NCI-H146 (cell line): ENCODE data around the gene MGRN1.

ENCODE experiments used
- DNase-seq: peaks from one replicate; lab custom pipeline; 2025; lab: John Stamatoyannopoulos, UW

MGRN1 gene

GRCh38 chr16:4604401-4604800 lies 20.2 kb upstream of the MGRN1 start:
- DNase-seq = no peak

GRCh38 chr16:4606354-4606753 lies 18.3 kb upstream of the MGRN1 start:
- DNase-seq = peak; percentile 66

GRCh38 chr16:4607841-4608703 lies 16.6 kb upstream of the MGRN1 start:
- no peak for DNase-seq

- no peak for DNase-seq
Observed at GRCh38 chr16:4608704-4608980, 16.0 kb upstream of the MGRN1 start.

GRCh38 chr16:4609200-4610010 lies 15.2 kb upstream of the MGRN1 start:
- no peak for DNase-seq

- DNase-seq = no peak
Observed at GRCh38 chr16:4610011-4611005, 14.3 kb upstream of the MGRN1 start.

GRCh38 chr16:4611337-4612021 lies 13.1 kb upstream of the MGRN1 start:
- no peak for DNase-seq

- DNase-seq = no peak
Observed at GRCh38 chr16:4612474-4612931, 12.1 kb upstream of the MGRN1 start.

GRCh38 chr16:4612977-4613635 lies 11.5 kb upstream of the MGRN1 start:
- no peak for DNase-seq

GRCh38 chr16:4613636-4614570 lies 10.7 kb upstream of the MGRN1 start:
- peak; percentile 75 for DNase-seq

GRCh38 chr16:4614571-4615383 lies 9.8 kb upstream of the MGRN1 start, which contains the start of gene UBALD1:
Gene UBALD1, minus strand, starts transcription at chr16:4614888. Its CDS starts 91 bp downstream, at chr16:4614797.
- DNase-seq = peak; percentile 98

- peak; percentile 50 for DNase-seq
Observed at GRCh38 chr16:4615384-4616046, 9.1 kb upstream of the MGRN1 start.

GRCh38 chr16:4616047-4616811 lies 8.4 kb upstream of the MGRN1 start:
- peak; percentile 100 for DNase-seq

- no peak for DNase-seq
Observed at GRCh38 chr16:4617880-4618279, 6.7 kb upstream of the MGRN1 start.

- peak; percentile 77 for DNase-seq
Observed at GRCh38 chr16:4618645-4619418, 5.8 kb upstream of the MGRN1 start.

GRCh38 chr16:4623593-4623992 lies 1.0 kb upstream of the MGRN1 start:
- no peak for DNase-seq
